ENCODE results near the gene SLC38A1. TPM values are rescaled to one million over a fixed set of nuclear protein-coding genes. Genes with fewer than 3 reads are reported as not detected.
"Not testable (repeated sequence)": the region's sequence is repeated elsewhere in the genome, so short reads cannot be mapped to it uniquely, and the experiment has no call there.

Gene SLC38A1
- total RNA-seq, 4 donors from 2014 or later, result 173 to 200 (median 193) TPM

GRCh38 chr12:46174061-46174662 is 94.7 kb downstream of the SLC38A1 start:
- no peaks in the 10 kb centered on the region for H3K36me3 ChIP-seq
- intact Hi-C loops (cut with DNase I), result no loop called here
- DNase-seq (ENCODE audit: extremely low spot score), result no peak
- H3K9me3 ChIP-seq, result no peaks in the 10 kb centered on the region
- H3K4me3 ChIP-seq, result no peak overlapping the region
- 68% methylated on average over 12 of the region's 12 CpGs for WGBS
- no peaks in the 10 kb centered on the region for H3K4me1 ChIP-seq
- H3K27me3 ChIP-seq, result no peaks in the 10 kb centered on the region
- H3K27ac ChIP-seq (replicated peaks in 1 of 4), result no peak overlapping the region
- TF ChIP-seq POLR2AphosphoS5 (IDR thresholded peaks at IDR 0.05), result no peak
- no peak for TF ChIP-seq EP300 (IDR thresholded peaks at IDR 0.05)
- TF ChIP-seq POLR2A (IDR thresholded peaks at IDR 0.05; ENCODE audit: low read depth), result no peak
- no peak for TF ChIP-seq CTCF (IDR thresholded peaks at IDR 0.05)

- intact Hi-C loops (cut with DNase I), result no loop called here
- Histone ChIP-seq H3K4me1 (no peaks in the 10 kb centered on the region), H3K4me3 (no peak overlapping the region), H3K9me3 (no peaks in the 10 kb centered on the region), H3K36me3 (no peaks in the 10 kb centered on the region), H3K27ac (replicated peaks in 1 of 4) (no peak overlapping the region), H3K27me3 (no peaks in the 10 kb centered on the region)
- no peak for DNase-seq (ENCODE audit: extremely low spot score)
- TF ChIP-seq POLR2A (IDR thresholded peaks at IDR 0.05; ENCODE audit: low read depth) (no peak), EP300 (IDR thresholded peaks at IDR 0.05) (no peak), POLR2AphosphoS5 (IDR thresholded peaks at IDR 0.05) (no peak), CTCF (IDR thresholded peaks at IDR 0.05) (no peak)
These were observed 100.4 kb downstream of the SLC38A1 start for GRCh38 chr12:46168426-46168825.

GRCh38 chr12:46167412-46167811 is 101.4 kb downstream of the SLC38A1 start:
- no peak for DNase-seq (ENCODE audit: extremely low spot score)
- 96% methylated on average over 2 of the region's 2 CpGs for WGBS
- intact Hi-C loops (cut with DNase I), result no loop called here
- no peaks in the 10 kb centered on the region for H3K9me3 ChIP-seq
- no peaks in the 10 kb centered on the region for H3K36me3 ChIP-seq
- H3K4me3 ChIP-seq, result no peak overlapping the region
- TF ChIP-seq CTCF (IDR thresholded peaks at IDR 0.05) (no peak), POLR2A (IDR thresholded peaks at IDR 0.05; ENCODE audit: low read depth) (no peak), POLR2AphosphoS5 (IDR thresholded peaks at IDR 0.05) (no peak), EP300 (IDR thresholded peaks at IDR 0.05) (no peak)
- H3K27me3 ChIP-seq, result no peaks in the 10 kb centered on the region
- no peaks in the 10 kb centered on the region for H3K4me1 ChIP-seq
- H3K27ac ChIP-seq (replicated peaks in 1 of 4), result no peak overlapping the region

GRCh38 chr12:46165191-46165590 is 103.7 kb downstream of the SLC38A1 start:
- no peak for DNase-seq (ENCODE audit: extremely low spot score)
- Histone ChIP-seq H3K4me1 (peaks cover 0 to 16% (median 14%) of the 10 kb centered on the region in 4 donors), H3K36me3 (no peaks in the 10 kb centered on the region), H3K27me3 (no peaks in the 10 kb centered on the region), H3K9me3 (no peaks in the 10 kb centered on the region), H3K27ac (replicated peaks in 1 of 4) (no peak overlapping the region), H3K4me3 (no peak overlapping the region)
- intact Hi-C loops (cut with DNase I), result no loop called here
- WGBS, result 97% methylated on average over 5 of the region's 5 CpGs
- no peak for TF ChIP-seq EP300 (IDR thresholded peaks at IDR 0.05)
- no peak for TF ChIP-seq POLR2AphosphoS5 (IDR thresholded peaks at IDR 0.05)
- no peak for TF ChIP-seq POLR2A (IDR thresholded peaks at IDR 0.05; ENCODE audit: low read depth)
- TF ChIP-seq CTCF (IDR thresholded peaks at IDR 0.05), result no peak

GRCh38 chr12:46164186-46164761 is 104.6 kb downstream of the SLC38A1 start:
- H3K27me3 ChIP-seq, result no peaks in the 10 kb centered on the region
- H3K36me3 ChIP-seq, result no peaks in the 10 kb centered on the region
- H3K4me3 ChIP-seq, result no peak overlapping the region
- no peak overlapping the region for H3K27ac ChIP-seq (replicated peaks in 1 of 4)
- TF ChIP-seq POLR2AphosphoS5 (IDR thresholded peaks at IDR 0.05) (no peak), EP300 (IDR thresholded peaks at IDR 0.05) (no peak), CTCF (IDR thresholded peaks at IDR 0.05) (no peak), POLR2A (IDR thresholded peaks at IDR 0.05; ENCODE audit: low read depth) (no peak)
- 65% methylated on average over 3 of the region's 3 CpGs for WGBS
- H3K4me1 ChIP-seq, result peaks cover 3 to 25% (median 22%) of the 10 kb centered on the region in 4 donors
- no peak for DNase-seq (ENCODE audit: extremely low spot score)
- H3K9me3 ChIP-seq, result no peaks in the 10 kb centered on the region
- intact Hi-C loops (cut with DNase I), result no loop called here

- DNase-seq (ENCODE audit: extremely low spot score); H3K36me3 ChIP-seq; H3K4me3 ChIP-seq; H3K27me3 ChIP-seq; H3K27ac ChIP-seq (replicated peaks in 1 of 4); H3K9me3 ChIP-seq; intact Hi-C loops (cut with DNase I): not testable (repeated sequence)
- 95% methylated on average over 3 of the region's 4 CpGs for WGBS
- H3K4me1 ChIP-seq, result peaks cover 3 to 41% (median 39%) of the 10 kb centered on the region in 4 donors
These were observed 106.2 kb downstream of the SLC38A1 start for GRCh38 chr12:46162549-46163076.

All from esophagus muscularis mucosa (tissue), 4 donors.